Erythroblast (primary cell): ENCODE results near the gene NLK.

Experiments
- GATA1 ChIP-seq: IDR thresholded peaks from 2 replicates; pipeline ENCODE4 v1.6.1; 2011; ENCODE audit warnings: low read depth, mild to moderate bottlenecking, control low read depth, low read length, moderate library complexity
- POLR2A ChIP-seq: IDR thresholded peaks from 2 replicates; pipeline ENCODE4 v1.6.1; 2011; ENCODE audit warnings: mild to moderate bottlenecking, low read length

GRCh38 chr17:28173801-28174200, 131.3 kb downstream of the NLK start:
- TF ChIP-seq POLR2A (no peak), GATA1 (no peak)
